Fibroblast of gingiva (primary cell): ENCODE data around the gene SMIM44.
"Not testable (repeated sequence)": the region's sequence is repeated elsewhere in the genome, so short reads cannot be mapped to it uniquely, and the experiment has no call there.

Source experiments
- DNase-seq: peaks from one replicate; pipeline ENCODE4 v3.0.0-alpha.2; 2011; ENCODE audit warnings: low read depth

SMIM44 gene

GRCh38 chr19:3483226-3483628 is at the start of gene SMIM44:
Gene SMIM44 (minus strand): TSS chr19:3483441. CDS start chr19:3483403, 38 bp downstream.
- DNase-seq, result no peak

- DNase-seq, result no peak
Measured at GRCh38 chr19:3533033-3533432, 49.8 kb upstream of the SMIM44 start.

- no peak for DNase-seq
Measured at GRCh38 chr19:3532154-3532786, 49.0 kb upstream of the SMIM44 start.

DNA sequence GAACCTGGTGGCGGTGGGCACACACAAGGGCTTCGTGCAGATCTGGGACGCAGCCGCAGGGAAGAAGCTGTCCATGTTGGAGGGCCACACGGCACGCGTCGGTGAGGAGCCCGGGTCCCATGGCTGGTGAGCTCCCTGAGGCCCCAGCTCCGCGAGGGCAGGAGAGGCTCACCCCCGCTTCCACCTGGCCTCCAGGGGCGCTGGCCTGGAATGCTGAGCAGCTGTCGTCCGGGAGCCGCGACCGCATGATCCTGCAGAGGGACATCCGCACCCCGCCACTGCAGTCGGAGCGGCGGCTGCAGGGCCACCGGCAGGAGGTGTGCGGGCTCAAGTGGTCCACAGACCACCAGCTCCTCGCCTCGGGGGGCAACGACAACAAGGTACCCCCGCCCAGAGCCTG is 48.5 kb upstream of the SMIM44 start:
- DNase-seq, result no peak

- DNase-seq, result no peak
Measured at GRCh38 chr19:3530389-3530788, 47.1 kb upstream of the SMIM44 start.

- DNase-seq, result not testable (repeated sequence)
Measured at GRCh38 chr19:3529299-3529698, 46.1 kb upstream of the SMIM44 start.

DNA sequence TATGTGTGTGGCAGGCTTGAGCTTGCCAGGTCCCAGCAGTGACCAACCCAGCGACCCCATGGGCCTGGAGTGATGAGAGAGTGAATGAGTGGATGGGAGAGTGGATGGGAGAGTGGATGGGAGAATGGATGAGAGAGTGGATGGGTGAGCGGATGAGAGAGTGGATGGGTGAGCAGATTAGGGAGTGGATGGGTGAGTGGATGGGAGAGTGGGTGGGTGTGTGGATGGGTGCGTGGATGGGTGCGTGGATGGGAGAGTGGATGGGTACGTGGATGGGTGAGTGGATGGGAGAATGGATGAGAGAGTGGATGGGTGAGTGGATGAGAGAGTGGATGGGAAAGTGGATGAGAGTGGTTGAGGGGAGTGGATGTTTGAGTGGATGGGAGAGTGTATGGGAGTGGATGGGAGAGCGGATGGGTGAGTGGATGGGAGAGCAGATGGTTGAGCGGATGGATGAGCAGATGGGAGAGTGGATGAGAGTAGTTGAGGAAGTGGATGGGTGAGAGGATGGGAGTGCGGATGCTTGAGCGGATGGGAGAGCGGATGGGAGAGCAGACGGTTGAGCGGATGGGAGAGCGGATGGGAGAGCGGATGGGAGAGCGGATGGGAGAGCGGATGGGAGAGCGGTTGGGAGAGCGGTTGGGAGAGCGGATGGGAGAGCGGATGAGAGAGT is 45.4 kb upstream of the SMIM44 start:
- DNase-seq, result no peak

- DNase-seq, result no peak
Measured at GRCh38 chr19:3528080-3528479, 44.8 kb upstream of the SMIM44 start.

DNA sequence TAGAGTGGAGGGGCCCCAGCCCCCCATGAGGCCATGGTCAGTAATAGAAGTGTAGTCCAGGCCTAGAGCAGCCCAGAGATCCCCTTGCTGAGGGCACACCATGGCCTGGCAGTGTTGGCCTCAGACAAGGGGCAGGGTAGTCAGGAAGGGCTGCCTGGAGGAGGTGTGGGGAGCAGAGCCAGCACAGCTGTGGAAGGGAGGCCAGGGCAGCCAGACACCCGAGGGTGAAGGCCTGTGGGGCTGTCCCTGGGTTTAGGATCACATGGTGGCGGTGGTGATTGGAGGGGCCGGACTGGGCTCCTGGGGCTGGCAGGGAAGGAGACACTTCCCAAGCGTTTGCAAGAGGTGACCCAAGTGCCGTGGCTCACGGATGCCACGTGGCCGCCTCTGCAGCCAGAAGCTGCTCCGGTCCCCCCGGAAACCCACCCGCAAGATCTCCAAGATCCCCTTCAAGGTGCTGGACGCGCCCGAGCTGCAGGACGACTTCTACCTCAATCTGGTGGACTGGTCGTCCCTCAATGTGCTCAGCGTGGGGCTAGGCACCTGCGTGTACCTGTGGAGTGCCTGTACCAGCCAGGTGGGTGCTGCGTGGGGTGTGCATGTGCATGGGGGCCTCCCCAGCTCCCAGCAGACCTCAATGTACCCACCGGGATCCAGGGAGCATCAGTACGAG is 44.1 kb upstream of the SMIM44 start:
- DNase-seq, result no peak

- no peak for DNase-seq
Measured at GRCh38 chr19:3526507-3527237, 43.4 kb upstream of the SMIM44 start.

DNA sequence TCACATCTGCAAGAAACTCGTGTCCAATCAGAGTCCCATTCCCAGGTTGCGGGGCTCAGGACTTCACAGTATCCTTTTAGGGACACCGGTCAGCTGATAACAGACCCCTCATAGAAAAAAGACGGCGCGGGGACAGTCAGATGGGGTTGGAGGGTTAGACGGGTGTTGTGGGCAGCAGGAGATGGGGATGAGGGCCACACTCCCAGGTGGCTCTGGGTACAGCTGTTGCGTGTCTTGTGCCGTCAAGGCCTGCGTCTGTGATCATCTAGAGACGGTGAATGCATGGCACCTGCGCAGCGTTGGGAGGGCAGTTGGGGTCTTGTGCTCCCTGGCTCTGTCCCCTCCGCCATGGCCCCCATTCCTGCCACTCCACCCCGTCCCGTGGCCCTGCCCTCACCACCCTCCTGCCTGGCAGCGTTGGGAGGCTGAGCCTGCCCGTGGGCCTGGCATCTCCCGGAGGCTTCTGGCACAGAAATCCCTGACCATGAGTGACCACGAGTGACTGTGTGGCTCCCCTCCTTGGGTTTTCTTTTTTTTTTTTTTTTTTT is 41.7 kb upstream of the SMIM44 start:
- DNase-seq, result no peak

DNA sequence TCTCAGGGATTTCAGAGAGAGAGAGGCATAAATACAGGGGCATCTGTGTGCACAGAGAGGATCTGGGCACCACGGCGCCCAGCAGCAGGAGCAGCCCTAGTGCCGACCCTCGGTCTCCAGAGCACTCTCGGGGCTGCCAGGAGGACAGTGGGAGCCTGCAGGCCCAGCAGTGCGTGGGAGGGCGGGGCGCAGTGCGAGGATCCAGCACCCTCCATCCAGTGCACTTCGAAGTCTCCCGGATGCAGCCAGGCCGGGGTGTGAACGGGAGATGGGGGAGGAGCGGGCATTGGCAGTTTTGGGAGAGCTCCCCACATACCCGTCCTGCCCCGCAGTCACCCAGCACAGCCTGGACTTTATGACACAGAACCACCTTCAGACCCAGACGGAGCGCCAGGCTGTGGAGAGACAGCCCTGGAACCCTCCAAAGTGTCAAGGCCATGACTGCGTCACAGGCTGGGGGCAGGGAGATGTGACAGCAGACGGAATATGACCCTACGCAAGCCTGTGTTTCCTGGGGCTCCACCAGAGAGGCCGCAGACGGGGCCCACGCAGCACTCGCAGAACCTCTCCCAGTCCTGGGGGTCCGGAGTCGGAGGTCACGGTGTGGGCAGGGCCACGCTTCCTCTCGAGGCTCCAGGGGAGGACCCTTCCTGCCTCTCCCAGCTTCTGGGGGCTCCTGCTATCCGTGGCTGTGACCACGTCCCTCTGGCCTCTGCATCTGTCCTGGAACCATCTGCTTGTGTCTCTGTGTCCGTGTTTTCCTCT is 41.0 kb upstream of the SMIM44 start:
- no peak for DNase-seq

DNA sequence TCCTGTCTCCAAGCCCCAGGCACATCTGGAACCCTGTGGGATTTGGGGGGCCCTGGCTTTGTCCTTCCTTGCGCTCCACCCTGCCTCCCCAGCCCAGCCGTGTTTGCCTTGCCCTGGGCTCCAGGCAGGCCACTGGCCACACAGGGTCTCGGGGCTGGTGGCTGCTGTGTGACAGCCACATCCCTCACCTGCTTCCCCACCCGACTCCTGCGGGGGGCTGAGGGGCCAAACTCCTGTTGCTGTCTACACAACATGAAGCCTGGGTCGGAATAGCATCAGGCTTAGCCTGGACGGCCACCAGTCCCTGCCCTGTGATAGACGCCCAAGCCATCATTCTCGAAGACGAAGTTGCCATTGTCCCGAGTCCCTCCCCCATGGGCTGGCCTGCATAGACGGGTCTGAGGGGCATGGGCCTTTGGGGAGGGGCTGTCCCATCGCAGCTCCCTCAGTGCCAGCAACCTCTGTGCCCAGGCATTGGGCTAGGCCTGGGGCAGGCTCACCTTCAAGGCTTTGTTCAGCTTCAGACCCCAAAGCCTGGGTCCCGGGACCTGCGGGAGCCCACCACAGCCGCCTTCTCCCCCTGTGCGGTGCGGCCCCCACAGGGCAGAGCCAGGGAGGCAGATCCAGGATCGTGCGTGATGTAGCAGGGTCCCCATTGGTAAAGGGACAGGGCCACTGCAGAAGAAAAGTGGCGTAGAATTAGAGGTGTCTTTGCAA is 40.3 kb upstream of the SMIM44 start:
- DNase-seq, result no peak

- no peak for DNase-seq
Measured at GRCh38 chr19:3522421-3523360, 39.5 kb upstream of the SMIM44 start.

DNA sequence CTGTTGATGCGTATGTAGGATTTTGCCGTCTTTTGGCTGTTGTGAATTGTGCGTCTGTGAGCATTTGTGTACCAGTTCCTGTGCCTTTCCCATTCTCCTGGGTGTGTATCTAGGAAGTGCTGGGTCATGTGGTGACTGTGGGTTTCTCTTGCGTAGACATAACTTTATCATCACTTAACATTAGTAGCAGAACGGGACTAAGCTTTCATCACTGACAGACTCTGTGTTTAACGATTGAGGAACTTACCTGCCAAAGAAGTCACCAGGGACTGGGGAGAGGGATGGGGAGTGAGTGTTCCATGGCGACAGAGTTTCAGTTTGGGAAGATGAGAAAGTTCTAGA is 37.8 kb upstream of the SMIM44 start:
- no peak for DNase-seq

DNA sequence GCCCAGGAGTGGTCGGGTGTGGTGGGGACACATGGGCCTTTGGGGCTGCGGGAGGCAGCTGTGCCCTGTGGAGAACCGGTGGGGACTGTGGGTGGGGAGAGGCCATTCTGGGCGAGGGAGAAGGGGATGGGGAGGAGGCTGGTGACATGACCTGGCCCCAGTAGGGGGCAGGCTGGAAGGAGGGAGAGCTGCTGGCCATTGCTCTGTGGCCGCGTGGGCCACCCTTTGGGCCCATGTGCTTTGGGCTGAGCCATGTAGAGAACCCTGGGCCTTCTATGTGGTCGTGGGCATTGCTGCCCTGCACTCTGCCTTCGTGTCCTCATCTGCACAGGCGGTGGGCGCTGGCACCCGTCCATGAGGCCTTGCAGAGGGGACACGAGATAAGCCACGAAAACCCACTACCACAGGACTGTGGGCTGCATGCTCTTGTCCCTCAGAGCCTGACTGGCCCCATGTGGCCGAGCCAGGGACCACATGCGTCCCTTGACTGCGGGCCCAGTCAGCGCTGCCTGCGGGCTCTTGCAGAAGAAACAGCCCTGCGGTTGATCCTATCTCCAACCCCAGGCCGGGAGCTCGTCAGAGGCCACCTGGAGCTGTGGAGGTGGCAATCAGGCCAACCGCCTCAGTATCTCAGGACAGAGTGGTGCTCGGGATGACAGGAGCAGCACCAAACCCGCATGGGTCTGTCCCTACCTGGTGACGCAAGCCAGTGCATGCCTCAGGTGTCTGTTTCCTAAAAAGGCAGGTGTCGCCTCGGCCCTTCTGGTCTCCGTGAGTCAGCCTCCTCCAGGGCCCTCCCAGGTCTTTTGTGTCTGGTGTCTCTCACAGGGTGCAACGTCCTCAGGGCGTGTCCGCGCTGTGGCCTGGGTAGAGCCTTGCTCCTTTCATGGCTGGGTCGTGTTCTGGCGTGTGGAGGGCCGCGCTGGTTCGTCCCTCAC is 37.2 kb upstream of the SMIM44 start:
- no peak for DNase-seq

DNA sequence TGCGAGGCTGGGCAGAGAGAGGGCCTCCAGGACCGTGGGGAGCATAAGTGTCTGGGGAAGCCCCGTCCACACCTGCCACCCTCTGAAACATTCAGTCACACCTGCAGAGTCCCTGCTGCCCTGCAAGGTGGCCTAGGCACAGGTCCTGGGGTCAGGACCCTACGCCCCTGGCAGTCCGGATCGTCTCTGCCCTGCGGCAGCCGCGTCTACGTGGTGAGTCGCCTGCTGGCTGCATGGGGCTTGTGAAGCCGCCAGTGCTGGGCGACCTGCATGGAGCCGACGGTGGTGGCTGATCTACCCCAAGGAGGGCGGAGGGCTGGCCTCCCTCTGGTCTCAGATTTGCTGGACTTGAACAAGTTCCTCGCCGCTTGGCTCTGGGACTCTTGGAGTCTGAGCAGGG is 35.9 kb upstream of the SMIM44 start:
- DNase-seq, result no peak

DNA sequence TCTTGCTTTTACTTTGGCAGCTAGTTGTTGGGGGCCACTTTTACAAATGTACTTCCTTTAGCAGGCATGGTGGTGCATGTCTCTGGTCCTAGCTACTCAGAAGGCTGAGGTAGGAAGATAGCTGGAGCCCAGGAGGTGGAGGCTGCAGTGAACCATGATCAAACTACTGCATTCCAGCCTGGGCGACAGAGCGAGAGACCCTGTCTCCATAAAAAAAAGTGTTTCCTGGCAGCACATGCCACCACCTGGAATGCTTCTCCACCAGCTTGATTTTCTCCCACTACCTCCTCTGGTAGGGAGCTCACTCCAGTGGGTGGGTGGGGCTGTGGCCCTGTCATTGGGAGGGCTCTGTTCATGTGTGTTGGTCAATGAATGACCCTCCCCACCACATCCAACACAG is 35.4 kb upstream of the SMIM44 start:
- no peak for DNase-seq

- no peak for DNase-seq
Measured at GRCh38 chr19:3518255-3518654, 35.0 kb upstream of the SMIM44 start.
